Inferior parietal cortex (tissue), 1 donor: ENCODE measurements around the gene METTL5.
A peak's percentile ranks its signal among the peaks of the same experiment; 100 is the strongest.

Experiments
- DNase-seq: peaks from one replicate; pipeline ENCODE4 v3.0.0-alpha.2; 2016; ENCODE audit errors: extremely low spot score

The METTL5 gene

GRCh38 chr2:169781249-169782013 is 43.3 kb downstream of the METTL5 start:
- no peak for DNase-seq

- no peak for DNase-seq
Observed at GRCh38 chr2:169778446-169778845, 46.3 kb downstream of the METTL5 start.

- no peak for DNase-seq
Observed at GRCh38 chr2:169776252-169776761, 48.4 kb downstream of the METTL5 start.

- no peak for DNase-seq
Observed at GRCh38 chr2:169775765-169776164, 48.9 kb downstream of the METTL5 start.

DNA sequence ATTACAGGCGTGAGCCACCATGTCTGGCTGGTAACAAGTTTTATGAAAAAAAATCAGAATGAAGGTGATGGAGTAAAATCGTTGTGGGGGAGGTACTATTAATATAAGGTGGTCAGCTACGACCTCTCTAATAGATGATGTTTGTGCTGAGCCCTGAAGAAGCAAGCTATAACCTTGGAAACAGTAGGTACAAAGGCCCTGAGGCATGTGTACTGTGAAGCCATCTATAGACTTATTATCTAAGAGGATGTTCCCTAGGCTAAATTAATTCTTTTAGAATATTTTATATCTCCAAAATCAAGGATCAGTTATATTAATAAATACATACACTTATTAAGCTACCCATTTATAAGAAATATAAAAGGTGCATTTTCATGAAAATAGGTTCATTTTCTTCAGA is 49.4 kb downstream of the METTL5 start:
- DNase-seq: no peak

GRCh38 chr2:169772651-169773050 is 52.1 kb downstream of the METTL5 start:
- DNase-seq: no peak

DNA sequence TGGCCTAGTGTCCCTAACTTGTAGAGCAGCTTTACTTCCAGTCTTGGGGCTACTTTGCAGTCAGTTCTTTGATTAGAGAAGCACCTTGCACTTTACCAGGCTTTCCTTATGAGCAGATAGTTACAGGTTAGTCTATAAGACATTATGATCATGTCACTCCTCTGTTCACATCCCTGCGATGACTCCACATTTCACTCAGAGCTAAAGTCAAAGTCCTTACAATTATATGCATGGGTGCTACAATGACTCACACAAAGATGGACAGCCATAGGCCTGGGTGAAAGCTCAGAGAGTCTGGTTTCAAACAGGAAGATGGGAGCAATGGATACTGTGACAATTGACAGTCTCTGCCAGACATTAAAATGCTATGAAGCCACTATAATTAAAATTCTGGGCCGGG is 53.1 kb downstream of the METTL5 start:
- DNase-seq: no peak

- no peak for DNase-seq
Observed at GRCh38 chr2:169771021-169771420, 53.7 kb downstream of the METTL5 start.

- DNase-seq: no peak
Observed at GRCh38 chr2:169768262-169768995, 56.3 kb downstream of the METTL5 start.

DNA sequence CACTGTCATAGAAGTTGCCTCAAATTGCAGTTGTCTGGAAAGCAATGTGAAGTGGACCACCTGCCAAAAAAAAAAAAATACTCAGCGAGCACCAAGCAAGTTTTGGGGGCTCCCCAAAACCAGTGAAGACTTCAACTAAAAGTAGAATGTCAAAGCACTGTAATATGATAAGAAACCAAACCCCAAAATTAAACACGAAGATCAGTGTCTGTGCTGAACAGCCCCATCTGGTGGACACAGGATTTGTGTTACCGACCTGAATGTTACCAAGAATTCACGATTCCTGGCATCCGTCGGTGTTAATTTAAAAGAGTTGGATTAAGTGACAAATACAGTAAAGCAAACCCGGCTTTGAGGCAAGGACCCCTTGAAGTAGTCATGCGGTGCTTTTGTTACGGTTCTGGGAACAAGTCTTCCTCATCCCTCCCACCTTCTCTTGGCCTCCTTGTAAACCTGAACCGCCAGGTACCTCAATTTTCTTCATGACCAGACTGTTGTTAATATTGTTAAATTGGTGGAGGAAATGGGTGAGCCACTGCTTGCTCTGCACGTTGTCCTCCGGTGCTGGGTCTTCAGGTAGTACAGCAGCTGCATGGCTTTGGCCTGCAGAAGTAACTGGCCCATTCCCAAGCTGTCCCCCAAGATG is 57.3 kb downstream of the METTL5 start:
- peak; percentile 81 for DNase-seq

- no peak for DNase-seq
Observed at GRCh38 chr2:169765523-169765922, 59.2 kb downstream of the METTL5 start.

- DNase-seq: no peak
Observed at GRCh38 chr2:169761970-169762292, 62.8 kb downstream of the METTL5 start.
